Frontal cortex (tissue), 4 donors: ENCODE measurements around the gene DGKA. TPM values are rescaled to one million over a fixed set of nuclear protein-coding genes. Genes with fewer than 3 reads are reported as not detected.

Experiments used
- DNase-seq, 2 donors: peaks; one replicate each; pipeline ENCODE4 v3.0.0; 2012; ENCODE audit warnings: low spot score in 2 of 2
- FAIRE-seq: peaks from 2 replicates; lab custom pipeline; 2012; peaks lifted over from hg19 to GRCh38; lab: Jason Lieb, UNC
- total RNA-seq: library from RNA; depleted of rRNA; stranded (reverse); fragments of >200 nt; gene quantifications from one replicate; pipeline ENCODE4 v1.2.3, GENCODE V29; 2014
- donor health status: control.
- donor health status: control.
- donor health status: control.

DGKA gene
- total RNA-seq, 1 donor from 2014 or later, result 7.7 TPM

DNA sequence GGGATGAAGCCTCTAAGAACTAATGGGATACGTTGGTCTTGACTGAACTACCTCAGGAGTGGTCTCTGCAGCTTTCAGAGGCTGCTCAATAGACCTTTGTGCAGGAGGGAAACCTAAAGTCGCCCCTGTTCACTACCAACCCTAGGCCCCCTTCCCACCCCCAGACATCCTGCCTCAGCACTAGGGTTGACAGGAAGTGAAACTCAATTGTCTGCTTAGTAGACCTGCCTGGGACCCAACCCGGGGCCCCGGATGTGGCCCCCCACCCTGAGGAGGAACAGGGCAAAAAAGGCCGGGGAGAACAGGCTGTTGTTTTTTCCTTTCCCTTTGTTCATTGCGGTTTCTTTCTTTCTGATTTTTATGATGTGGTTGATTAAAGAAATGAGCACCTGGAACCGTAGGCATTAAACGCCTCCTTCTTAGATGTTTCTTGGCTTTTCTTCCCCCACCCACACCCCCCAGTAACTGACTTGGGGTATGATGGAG lies 1.6 kb upstream of the DGKA start:
- FAIRE-seq (no peak), DNase-seq (no peak)

DNA sequence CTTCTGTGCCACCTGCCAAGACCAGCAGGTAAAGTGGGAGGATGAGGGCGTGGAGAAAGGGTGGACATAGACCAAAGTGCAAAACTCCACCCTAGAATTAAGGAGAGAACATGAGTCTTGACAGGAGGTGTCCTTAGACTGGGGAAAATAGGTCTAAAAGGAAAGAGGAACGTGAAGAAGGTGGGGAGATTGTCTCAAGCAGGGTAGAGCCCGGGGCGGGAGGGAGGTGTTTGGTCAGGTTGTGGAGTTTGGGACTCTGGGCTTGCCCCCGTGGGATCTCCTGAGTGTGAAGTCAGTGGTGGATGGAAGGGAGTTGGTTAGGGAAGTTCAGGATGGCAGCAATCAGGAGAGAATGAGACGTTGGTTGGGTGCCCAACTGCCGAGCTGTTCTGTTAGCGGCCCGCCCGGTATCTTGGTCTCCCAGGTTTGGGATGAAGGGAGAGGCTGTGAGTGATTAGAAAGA lies 386 bp downstream of the DGKA start:
- FAIRE-seq (no peak), DNase-seq (no peak)

DNA sequence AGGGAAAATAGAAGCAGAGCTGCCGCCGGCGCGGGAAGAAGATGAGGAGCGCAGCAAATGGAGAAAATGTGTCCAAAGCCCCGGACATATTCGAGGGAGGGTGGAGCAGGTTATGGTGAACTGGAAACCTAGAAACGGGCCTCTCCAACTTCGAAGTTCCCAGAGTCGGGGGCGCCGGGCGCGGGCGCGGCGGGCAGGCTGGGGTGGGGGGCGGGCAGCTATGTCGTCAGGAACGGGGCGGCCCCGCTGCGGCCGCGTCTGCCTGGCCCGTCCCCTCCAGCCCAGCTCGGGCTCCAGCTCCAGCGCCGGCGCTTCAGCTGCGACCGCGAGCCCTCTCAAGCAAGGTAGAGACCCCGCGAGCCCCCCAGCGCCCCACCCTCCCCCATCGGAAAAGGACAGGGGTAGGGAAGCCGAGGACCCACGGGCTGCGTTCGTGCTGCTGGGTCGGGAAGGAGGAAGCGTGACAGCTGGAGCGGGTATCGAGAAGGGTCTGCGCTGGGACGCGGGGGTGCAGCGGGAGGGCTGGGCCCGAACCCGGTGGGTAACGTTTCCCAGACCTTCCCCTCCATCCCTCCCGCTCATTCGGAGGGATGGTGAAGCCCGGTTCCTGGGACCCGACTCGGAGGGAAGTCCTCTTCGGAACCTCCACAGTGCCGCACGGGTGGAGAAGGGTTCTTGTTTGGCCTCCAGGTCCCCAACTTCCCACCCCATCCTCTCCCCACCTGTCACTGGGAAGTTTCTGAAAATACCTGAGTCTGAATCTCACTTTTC lies 1.0 kb downstream of the DGKA start:
- peak; percentile 64 to 72 for DNase-seq
- no peak for FAIRE-seq

DNA sequence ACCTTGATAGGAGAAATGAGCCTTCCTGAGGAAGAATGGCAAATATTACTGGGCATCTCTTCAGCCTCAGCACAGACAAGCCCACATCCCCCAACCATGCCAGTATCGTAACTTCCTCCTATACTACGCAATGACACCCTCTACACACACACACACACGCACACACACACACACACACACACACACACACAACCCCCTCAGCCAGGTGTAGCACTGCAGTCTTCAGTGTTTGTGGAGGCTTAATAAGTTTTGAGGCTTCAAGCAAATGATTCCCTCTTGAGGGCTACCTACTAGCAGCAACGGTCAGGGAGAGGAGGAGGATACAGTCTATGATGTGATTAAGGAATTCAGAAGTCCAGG lies 1.6 kb downstream of the DGKA start:
- DNase-seq, result no peak
- no peak for FAIRE-seq

DNA sequence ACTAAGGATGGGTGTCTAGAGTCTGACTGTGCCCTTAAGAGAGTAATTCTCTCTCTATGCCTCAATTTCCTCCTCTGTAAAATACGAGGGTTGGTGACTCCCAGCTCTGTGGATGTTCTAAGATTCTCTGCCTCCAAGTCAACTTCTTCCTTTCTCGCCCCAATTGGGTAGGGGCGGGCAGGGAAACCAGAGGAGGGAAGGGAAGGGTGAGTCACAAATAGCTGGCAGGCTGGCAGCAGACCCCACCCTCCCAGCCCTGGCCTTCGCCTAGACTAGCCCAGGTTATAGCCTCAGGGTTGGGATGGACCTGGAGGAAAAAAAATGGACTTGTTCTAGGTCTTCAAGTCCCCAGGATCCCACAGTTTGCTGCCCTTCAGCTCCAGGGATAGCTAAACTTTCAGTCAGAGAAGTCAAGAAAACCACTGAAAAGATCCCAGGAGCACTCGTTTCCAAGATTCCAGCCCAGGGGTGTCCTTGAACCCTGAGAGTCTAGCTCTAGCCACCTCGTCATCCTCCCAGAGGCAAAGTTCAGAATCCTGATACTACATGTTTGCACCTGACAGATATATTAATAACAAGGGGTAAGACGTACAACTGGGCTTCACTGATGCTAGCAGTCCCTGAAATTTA lies 2.3 kb downstream of the DGKA start:
- FAIRE-seq (no peak), DNase-seq (no peak)

DNA sequence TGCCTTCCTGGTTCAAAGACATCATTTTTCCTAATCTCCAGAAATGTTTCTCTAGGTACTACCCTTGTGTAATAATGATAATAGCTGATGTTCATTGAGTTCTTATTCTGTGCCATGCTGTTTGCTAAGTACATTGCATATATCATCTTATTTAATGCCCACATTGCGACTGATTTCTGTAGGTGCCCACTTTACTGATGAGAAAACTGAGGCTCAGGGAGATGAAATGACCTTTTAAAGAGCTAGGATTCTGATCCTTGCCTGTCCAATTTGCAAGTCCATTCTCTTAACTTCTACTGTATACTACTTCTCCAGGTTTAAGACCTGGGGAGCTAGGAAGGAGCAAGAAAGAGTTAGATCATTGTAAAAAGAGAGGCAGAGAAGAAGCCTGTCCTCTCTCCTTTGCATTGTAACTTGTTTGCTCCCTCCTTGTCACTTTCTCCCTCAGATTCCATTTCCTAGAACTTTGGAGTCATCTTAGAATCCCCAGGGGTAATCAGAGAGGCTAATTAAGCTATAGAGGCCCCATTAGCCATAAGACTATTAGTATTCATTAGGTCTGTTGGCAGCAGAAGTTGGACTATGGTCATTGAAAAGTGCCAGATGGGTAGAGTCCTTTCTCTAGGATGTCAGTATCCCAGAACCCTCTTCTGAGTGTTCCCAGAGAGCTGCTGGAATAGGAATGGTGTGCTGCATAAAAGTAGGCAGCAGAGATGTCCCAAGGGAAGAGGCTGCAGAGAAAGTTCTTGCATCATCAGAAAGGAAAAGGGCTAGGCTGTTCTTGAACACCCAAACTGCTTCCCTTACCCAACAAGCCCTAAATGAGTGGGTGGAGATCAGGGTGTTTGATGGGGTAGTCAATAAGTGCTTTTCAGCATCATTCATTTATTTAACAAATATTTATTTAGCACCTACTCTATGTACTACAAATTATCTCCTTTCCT lies 3.1 kb downstream of the DGKA start:
- FAIRE-seq (no peak), DNase-seq (no peak)

DNA sequence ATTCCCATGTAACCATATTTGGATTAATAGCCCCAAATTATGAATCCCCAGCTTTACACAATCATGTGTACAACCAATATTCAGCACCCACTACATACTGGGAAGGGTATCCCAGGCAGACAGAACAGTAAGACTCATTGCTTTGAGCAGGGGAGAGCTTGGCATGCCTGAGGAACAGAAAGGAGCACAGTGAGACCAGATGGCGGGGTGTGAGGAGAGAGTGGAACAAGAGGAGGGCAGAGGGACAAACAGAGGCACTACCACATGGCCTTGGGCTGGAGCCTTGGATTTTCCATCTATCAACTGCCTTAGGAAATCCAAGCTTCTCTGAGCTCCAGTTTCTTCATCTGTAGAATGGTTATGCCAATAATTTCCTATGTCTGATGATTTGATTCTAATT lies 3.8 kb downstream of the DGKA start:
- no peak for FAIRE-seq
- DNase-seq, result no peak

DNA sequence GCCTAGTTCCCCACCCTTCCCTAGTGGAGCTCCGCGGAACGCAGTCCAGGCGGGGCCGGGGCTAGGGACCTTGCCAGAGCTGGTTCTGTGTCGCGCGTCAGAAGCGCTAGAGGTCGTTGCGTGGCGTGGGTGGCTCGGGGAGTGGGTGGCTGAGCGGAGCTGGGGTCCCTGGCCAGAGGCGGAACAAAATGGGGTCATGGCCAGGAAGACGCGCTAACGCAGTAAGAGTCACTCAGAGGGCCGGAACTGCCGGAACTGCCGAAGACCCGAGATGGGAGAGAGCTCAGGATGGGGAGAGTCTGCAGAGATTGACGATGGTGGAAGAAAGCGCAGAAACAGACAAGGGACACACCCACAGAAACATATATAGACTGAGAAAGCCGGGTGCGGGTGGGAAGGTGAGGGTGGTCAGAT lies 4.8 kb downstream of the DGKA start:
- FAIRE-seq, result no peak
- DNase-seq, result peak in 1 of 2 donors; percentile 28

DNA sequence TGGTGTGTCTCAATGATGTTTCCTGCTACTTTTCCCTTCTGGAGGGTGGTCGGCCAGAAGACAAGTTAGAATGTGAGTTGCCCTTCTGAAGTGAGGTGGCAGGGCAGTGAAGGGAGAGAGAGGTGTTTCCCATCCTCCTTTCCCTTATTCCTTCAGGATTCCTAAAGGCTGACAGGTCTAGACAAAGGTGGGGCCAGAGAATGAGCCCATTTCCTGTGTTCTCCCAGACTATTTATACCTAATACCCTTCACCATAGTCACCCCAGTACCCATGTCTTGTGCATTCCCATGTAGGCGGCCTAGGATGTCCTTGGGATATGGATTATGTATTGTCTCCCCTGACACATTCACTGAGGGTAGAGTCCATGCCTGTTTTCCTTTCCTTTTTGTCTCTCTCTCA lies 7.0 kb downstream of the DGKA start:
- FAIRE-seq, result no peak
- DNase-seq, result no peak

DNA sequence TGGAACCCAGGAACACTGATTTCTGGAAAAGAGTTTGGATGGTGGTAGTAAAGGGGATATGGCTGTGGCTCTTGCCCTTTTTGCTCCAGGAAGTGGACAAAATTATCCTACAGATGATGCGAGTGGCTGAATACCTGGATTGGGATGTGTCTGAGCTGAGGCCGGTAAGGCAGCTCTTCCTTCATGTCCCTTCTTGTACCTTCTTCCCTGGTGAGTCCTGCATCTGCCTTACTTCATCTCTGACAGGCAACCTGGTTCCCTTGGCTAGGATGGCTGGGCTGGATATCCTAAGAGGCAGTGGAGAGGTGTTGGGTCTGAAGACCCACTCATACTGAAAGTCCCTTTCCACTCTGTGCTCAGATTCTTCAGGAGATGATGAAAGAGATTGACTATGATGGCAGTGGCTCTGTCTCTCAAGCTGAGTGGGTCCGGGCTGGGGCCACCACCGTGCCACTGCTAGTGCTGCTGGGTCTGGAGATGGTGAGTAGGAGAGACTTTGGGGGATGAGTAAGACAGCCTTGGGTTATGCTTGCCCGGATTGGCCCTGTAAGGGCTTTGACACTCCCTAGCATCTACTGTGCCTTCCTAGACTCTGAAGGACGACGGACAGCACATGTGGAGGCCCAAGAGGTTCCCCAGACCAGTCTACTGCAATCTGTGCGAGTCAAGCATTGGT lies 8.0 kb downstream of the DGKA start:
- no peak for FAIRE-seq

DNA sequence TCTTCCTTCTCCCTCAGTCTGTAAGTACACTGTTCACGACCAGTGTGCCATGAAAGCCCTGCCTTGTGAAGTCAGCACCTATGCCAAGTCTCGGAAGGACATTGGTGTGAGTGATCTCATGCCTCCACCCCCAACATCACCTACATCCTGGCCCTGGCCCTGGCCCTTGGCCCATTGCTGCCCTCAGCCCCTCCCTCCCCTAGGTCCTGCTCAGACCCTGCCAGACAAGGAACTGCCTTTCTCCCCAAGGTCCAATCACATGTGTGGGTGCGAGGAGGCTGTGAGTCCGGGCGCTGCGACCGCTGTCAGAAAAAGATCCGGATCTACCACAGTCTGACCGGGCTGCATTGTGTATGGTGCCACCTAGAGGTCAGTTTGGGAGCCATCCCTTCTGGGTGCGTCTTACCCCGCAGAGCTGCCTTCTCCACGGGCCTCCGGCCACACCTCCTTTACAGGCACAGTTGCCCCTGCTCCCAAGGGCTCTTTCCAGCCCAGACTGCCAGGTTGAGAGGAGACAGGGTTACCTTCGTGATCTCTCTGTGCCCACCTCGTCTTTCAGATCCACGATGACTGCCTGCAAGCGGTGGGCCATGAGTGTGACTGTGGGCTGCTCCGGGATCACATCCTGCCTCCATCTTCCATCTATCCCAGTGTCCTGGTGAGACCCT lies 9.2 kb downstream of the DGKA start:
- DNase-seq (peak; percentile 58 to 77), FAIRE-seq (no peak)

More for the DNA sequence above, 8.0 kb downstream of the DGKA start:
- no peak for DNase-seq

DNA sequence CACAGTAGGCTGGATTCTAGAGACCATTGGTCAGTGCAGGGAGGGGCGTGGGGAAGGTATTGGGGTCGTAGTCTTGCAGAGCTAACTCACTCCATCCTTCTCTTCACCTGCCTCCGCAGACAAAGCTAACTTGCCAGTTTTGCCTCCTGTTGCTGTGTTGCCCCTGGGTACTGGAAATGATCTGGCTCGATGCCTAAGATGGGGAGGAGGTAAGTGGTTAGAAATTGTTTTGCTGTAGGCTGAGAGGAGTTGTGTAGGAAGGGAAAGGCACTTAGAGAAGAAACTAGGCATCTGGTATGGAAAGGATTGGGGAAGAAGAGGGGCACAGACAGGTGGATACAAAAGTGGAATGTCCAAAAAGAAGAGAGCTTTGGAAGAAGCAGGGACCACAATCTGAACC lies 11.1 kb downstream of the DGKA start:
- DNase-seq (no peak), FAIRE-seq (no peak)

DNA sequence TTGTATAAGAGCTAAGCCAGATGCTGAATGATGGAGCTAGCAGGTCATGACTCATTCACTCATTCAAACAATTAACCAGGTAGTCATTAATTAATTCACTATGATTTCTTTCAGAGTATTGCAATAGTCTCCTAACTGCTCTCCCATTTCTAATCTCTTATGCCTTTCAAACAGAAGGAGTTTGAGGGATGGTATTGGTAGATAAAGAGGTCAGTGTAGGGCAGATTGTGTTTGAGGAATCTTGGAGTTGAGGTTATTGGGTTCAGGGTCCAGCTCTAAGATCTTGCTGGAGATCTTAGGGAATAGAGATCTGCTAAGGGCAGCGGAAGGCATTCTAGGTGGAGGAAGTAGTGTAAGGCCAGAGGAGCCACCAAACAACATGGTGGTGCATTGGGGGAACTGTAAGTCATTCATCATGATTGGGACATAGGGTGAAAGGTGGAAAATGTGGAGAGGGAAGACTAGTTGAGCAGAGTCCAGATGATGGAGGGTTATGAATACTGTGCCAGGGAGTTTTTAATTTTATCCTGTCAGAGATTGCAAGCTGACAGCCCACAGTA lies 11.7 kb downstream of the DGKA start:
- FAIRE-seq (no peak), DNase-seq (no peak)

DNA sequence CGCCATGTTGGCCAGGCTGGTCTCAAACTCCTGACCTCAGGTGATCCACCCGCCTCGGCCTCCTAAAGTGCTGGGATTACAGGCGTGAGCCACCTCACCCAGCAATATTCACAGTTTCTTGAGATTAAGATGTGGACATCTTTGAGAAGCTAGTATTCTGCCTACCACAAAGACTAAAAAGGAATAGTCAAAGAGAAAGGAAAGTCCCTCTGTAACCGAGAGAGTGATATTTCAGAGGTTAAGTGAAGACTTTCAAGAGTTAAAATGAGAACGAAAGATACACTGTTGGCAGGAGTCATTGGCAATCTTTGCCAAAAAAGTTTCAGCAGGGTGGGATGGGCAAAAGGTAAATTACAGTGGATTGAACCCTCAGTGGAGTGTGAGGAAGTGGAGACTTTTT lies 15.6 kb downstream of the DGKA start:
- DNase-seq, result no peak
- no peak for FAIRE-seq

DNA sequence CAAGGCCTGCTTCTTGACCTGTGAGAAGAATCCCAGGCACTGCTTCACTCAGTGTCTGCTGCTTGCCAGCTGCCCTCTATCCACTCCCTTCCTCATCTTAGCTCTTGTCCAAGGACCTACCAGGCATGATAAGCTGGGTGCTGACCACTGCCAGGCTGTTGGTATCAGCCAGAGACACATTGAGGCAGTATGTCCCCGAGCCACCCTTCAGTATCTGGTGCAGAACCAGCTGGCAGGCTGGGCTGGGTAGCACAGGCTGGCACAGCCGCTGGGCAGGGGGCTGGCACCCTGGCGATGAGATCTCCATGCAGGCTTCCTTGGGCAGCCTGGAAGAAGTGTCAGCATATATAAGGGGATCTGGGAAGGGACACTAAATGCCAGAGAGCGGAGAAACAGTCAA lies 24.4 kb downstream of the DGKA start:
- FAIRE-seq, result no peak

DNA sequence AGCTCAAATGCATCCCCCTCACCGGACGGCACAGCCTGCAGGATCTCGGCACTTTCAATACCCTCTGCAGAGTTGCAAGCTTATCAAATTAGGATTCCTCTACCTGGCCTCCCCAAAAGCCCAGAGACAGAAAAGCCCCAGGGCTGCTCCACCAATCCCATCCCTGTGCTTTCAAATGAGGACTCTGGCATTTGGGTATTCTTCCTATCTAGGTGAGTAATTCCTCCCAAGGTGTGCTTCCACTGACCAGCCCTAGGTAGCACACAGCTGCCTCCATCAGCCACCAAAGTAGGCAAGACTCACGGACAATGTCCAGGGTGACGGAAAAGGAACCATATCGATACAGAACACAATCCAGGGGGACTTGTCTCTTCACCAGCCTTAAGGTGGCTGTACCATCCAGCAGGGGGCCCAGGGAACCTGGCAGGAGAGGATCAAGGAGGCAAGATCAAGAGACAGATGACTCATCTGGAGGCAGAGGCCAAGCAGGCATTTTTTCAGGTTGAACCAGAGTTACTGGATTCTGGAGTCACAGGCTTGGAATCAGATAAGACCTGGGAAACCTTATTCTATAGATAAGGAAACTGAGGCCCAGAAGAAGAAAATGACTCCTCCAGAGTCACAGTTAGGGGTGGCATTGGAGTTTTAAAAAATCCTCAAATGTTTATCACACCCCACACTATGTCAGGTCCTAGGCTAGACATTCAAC lies 25.0 kb downstream of the DGKA start:
- no peak for DNase-seq
- FAIRE-seq, result no peak

More for the DNA sequence above, 24.4 kb downstream of the DGKA start:
- no peak for DNase-seq

DNA sequence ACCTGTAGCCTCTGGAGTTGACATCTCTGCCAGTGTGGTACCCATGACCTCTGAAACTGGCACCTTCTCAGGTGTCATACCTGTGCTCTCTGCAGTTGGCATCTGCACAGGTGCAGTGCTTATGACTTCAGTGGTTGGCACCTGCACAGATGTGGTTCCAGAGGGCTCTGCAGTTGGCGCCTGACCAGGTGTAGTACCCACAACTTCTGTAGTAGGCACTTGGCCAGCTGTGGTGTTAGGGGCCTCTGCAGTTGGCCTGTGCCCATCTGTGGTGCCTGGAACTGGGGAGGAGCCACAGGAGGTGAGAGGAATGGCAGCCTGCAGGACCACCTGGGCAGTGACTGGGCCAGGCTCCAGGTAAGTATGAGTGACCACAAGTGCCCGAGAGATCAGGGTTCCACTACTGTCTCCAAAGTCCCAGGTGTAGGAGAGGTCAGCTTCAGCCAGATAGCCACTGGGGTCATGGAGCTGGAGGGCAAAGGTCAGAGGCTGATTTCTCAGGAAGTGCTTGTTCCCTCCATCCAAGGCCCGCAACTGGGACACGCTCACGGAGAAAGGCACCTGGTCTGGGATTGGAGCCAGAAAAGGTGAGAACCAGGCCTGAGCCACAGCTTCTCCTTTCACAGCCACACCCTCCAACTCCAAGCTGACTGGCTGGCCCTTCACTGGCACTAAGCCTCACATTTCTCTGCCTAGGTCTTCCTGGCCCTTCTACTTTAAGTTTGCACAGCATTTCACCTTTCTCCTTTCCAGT lies 26.3 kb downstream of the DGKA start:
- DNase-seq, result no peak
- FAIRE-seq, result no peak

DNA sequence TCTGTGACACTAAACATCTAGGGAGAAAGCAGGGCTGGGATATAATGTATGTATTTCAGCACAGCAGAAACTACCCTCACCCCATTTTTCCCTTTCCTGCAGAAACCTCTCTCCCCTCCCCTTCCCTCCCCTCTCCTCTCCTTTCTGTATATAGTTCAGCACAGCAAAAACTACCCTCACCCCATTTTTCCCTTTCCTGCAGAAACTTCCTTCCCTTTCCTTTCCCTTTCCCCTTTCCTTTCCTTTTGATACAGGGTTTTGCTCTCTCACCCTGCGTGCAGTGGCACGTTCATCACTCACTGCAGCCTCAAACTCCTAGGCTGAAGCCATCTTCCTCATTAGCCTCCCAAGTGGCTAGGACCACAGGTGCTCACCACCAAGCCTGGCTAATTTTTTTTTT lies 32.8 kb downstream of the DGKA start:
- DNase-seq, result no peak
- no peak for FAIRE-seq
